DMS 273 treated with DMSO at 0.1 percent for 48 hours (cell line): ENCODE measurements around the gene ING3.
"Not testable (repeated sequence)": the region's sequence is repeated elsewhere in the genome, so short reads cannot be mapped to it uniquely, and the experiment has no call there.

Experiments used
- DNase-seq: peaks from one replicate; lab custom pipeline; 2025; lab: John Stamatoyannopoulos, UW

ING3 gene

DNA sequence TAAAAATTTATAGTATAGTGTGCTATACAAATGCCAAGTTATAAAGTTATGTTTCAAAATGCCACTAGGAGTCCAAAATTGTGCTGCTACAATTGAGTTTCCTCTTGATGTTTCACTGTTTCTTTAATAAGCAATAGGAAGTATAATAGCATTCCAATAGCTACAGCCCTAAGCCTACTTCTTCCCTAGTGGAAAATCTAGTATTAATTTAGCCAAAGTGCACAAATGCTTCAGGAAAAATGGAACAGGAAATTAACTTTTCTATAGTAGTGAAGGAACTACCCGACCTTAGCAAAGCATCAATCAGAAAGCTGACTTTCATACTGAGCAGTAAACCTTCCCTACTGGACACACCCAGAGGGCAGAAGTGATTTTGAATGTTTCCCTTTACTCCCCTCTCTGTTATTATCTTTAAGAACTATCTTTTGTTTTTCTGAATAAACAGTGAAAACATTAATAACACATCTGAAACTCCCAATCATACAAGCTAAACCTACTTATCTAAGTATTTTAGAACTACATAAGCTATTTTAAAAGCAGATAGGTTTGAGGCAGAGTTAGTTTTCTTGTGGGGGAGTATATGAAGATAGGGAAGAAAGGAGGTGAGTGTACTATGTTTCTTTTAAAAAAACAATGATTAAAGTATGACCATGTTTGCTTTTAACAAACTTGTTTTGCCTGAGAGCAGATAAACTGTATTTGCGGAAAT is 51.6 kb downstream of the ING3 start:
- DNase-seq, result no peak

- DNase-seq, result no peak
Observed at GRCh38 chr7:121002757-121003200, 52.2 kb downstream of the ING3 start.

DNA sequence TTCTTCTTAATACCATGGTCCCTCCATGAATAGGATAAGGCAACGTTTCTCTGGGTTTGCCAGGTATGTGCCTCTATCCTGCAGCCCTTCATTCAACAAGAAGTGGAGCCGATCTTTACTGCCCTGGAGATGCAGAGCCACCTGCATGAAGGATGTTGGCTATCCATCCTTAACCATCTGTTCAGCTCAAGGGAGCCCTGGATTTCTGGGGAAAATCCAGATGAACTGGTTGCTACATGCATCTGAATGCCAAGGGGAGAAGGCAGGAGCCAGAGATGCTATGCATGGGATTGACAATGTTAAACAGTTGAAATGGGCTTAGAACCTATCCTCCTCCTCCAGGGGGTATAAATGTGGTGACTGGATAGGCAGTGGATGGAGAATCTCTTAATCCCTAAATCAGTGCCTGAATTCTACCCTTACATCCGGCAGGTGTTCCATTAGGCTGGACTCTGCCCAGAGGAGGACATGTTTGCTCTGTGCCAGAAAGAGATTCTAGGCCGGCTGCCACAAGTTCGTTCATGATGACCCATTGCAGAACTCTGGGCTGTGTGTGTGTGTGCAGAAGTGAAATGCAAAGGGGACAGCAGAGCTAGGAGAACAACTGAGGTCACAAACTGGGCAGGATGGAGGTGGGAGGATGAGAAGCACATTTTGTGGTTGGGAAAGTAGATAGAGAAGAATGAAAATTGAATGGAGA is 53.6 kb downstream of the ING3 start:
- DNase-seq, result no peak

DNA sequence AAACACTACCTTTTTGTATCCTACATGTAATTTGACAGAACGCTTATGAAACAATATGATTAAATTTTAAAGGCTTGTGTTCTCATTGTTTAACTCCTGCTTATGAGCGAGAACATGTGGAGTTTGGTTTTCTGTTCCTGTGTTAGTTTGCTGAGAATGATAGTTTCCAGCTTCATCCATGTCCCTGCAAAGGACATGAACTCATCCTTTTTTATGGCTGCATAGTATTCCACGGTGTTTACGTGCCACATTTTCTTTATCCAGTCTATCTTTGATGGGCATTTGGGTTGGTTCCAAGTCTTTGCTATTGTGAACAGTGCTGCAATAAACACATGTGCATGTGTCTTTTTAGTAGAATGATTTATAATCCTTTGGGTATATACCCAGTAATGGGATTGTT is 54.5 kb downstream of the ING3 start:
- not testable (repeated sequence) for DNase-seq

DNA sequence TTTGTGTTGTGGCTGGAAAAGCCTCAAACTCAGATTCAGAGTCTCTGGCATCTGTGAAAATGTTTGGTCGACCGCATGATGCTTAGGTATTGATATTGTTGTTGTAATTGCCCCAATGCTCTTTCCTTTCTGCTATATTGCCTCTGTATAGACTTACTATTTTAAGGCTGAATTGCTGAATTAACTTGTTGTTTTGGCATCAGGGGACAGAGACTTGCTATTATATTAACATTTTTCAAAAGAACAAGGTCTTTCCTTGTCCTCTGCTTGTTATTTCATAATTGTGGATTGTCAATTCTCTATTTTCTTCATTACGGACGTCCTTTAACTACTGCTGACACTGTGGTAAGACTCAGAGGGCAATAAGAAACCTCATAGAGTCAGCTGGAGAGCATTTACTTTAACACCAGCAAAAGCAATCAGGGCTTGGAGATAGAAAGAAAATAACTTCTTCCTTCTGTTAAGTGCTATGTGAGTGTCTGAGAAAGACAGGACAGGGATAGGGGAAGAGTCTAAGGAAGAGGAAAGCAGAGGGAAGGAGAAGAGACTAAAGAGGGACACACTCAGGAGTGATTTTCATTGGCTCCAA is 55.5 kb downstream of the ING3 start:
- DNase-seq, result no peak

DNA sequence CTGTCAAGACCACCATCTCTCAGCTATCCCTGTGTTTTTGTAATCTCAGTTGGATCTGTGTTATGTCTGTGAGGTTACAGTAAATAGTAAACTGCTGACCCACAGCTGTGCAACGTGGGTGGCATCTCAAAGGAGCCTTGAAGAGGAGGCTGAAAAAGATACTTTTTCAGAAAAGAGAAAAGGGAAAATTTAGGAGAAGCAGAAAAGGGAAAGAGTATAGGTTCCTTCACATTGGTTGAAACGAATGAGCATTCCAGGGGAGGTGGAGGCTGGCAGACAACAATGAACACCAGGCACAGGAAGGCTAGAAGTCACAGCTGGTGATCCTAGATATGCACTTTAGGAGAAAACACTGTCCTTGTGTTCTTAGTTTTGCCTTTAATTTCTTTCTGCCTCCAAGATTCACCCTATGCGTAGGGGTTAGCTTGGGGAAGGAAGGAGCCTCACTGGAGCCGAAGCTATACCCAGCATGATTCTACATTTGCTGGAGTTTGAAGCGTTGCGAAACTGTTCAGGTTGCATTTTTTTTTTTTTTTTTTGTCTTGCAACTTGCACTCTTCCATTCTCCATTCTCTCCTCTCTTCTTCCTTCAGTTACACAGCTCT is 56.2 kb downstream of the ING3 start:
- no peak for DNase-seq

DNA sequence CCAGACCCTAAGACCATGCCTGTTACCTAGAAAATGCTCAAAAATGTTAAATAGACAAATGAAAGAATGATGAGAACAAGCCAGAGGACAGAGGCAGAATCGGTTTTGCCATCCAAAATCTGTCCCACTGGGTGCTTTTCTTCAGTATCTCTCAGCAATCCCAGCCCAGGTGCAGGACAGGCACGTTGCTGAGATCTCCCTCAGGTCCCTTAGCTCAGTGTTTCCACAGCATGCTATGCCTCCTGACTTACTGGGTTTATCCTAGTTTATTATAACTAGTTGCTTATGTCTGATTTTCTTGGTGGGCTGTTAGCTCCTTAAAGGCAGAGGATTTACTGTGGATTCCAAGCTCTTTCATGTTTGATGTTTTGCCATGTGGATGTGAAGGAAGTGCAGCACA is 58.2 kb downstream of the ING3 start:
- DNase-seq, result no peak

GRCh38 chr7:121011401-121011800 is 60.8 kb downstream of the ING3 start:
- DNase-seq, result no peak

GRCh38 chr7:121012170-121012874 is 61.7 kb downstream of the ING3 start:
- no peak for DNase-seq

DNA sequence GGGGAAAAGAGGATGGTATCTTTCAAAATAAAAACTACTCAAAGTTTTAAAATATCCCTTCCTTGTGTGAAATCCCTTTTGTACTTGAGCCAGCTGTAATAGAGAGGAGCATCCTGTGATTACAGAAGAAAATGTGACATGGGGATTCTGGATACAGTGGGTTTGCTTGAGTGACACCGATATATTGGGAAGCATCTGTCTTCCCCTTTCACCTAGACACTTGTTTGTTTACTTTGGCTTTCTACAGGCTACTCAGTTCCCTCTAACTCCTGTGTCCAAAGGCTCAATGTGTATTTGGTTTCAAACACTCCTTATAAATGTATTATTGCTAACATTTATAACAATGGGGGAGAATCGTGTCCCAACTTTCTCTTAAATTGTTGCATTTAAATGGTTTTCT is 62.3 kb downstream of the ING3 start:
- DNase-seq, result no peak

GRCh38 chr7:121015560-121015959 is 65.0 kb downstream of the ING3 start:
- DNase-seq, result no peak

GRCh38 chr7:121016966-121017365 is 66.4 kb downstream of the ING3 start:
- DNase-seq, result no peak

DNA sequence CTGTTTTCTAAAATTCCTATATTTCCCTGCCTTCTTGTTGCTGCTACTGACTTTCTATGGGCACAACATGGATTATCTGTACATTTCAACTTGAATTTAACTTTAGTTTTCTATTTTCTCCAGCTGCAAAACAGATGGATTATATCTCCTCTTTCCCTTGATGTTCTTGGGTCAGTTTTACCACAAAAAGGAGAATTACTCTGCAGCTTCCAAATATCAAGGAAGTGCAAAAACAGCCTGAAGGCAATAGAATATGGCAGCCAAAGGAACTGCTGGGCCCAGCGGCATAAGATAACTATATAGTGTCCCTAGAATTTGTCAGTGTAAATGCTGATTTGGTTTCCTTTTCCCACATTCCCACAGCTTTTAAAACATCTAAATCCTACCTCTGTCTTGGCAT is 67.0 kb downstream of the ING3 start:
- DNase-seq, result no peak

DNA sequence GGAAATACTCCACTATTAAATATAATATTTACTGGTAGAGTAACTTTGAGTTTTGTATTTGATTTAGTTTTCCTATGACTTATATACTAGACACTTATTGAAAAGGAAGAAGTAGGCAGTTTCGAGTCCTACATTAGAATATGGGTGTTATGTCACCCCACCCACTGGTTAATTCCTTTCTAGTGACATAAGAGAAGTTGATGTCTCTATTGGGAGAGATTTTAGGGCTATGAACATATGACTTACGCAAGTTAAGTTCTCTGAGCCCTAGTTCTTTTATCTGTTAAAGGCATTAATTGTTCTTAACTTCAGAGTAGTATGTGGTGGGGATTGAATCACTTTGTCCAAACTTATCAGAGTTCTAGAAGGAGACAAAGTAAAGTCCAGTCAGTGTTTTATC is 68.4 kb downstream of the ING3 start:
- no peak for DNase-seq

- no peak for DNase-seq
Observed at GRCh38 chr7:121020249-121020988, 69.8 kb downstream of the ING3 start.

- DNase-seq, result no peak
Observed at GRCh38 chr7:121020989-121021969, 70.7 kb downstream of the ING3 start.

GRCh38 chr7:121023194-121023593 is 72.6 kb downstream of the ING3 start:
- DNase-seq, result no peak

DNA sequence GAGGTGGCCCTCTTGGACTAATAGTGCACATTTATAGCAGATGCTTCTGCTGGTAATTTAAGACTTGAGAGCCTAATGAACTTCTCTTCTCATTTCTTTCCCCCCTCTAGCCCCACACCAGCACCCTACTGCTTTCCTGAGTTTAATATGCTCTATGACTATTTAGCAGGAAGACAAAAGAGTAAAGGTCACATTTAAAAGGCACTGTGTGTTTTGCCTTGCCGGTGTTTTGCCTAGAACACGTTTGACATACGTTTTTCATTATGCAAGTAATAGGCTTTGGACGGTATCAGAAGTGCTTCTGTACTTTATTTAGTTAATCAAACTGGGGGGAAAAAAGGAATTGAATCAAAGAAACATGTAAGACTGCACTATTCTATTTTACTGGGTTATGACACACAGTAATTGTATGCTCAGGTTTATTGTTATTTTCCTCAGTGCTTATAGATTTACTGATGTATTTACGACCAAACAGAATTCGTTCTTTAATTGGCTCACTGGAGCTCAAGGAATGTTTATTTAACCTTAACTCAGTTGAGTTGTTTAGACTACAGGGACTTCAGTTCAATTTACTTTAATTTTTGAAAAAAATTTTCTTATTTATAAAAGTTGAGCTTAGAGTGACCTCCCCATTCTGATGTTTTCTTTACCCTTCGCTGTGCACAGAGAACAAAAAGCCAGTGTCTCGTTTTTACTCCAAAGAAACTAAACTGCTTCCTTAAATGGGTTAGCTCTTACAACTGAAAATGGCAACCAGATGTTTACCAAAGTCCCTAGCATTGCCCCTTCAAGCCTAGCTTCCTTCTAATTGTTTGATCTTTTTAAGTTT is 73.3 kb downstream of the ING3 start:
- no peak for DNase-seq

GRCh38 chr7:121024611-121025010 is 74.0 kb downstream of the ING3 start:
- no peak for DNase-seq
